ENCODE measurements around the gene CXCL8.

The CXCL8 gene

DNA sequence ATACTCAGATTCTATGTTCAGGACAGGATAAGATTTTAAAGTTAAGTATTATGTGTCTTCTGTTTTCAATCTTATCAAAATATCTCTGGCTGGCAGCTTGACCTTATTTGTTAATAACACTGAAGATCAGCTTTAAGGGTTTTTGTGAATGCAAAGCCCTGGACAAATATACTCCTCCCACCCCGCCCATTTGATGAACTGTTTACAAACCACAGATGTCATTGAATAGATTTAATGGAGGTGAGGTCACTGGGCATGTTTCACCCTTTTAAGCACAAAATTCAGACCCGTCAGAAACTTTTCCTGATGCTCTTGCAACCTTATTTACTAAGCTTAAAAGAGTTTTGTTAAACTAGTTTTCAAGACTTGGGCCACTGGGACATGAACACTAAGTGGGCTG lies 10.1 kb upstream of the CXCL8 start:
- DNase-seq (ENCODE audit: extremely low read depth, low read depth), result peak; percentile 15
- H3K4me3 ChIP-seq (replicated peaks; ENCODE audit: low read depth, low read length), result no peak overlapping the region
- TF ChIP-seq, protein P1, sequence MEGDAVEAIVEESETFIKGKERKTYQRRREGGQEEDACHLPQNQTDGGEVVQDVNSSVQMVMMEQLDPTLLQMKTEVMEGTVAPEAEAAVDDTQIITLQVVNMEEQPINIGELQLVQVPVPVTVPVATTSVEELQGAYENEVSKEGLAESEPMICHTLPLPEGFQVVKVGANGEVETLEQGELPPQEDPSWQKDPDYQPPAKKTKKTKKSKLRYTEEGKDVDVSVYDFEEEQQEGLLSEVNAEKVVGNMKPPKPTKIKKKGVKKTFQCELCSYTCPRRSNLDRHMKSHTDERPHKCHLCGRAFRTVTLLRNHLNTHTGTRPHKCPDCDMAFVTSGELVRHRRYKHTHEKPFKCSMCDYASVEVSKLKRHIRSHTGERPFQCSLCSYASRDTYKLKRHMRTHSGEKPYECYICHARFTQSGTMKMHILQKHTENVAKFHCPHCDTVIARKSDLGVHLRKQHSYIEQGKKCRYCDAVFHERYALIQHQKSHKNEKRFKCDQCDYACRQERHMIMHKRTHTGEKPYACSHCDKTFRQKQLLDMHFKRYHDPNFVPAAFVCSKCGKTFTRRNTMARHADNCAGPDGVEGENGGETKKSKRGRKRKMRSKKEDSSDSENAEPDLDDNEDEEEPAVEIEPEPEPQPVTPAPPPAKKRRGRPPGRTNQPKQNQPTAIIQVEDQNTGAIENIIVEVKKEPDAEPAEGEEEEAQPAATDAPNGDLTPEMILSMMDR (IDR thresholded peaks at IDR 0.05; ENCODE audit: low read depth, low read length, missing control alignments), result no peak

DNA sequence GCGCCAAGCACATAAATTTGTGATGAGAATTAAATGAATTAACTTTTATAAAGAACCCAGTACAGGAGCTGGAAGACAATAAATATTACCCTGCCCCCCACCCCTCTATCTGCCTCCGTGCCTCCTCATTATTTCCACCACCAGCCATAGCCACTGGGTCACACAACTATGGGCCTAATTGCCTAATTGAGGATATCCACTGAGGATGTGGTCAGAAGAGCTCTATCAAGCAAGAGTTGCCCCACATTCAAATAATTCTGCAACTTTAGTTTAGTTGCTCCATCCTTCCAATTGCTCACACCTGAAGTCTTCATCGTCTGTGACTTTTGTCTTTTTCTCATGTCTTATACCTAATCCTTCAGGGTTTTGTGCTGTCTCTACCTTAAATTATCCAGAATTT lies 9.5 kb upstream of the CXCL8 start:
- H3K4me3 ChIP-seq (replicated peaks; ENCODE audit: low read depth, low read length), result no peak overlapping the region
- DNase-seq (ENCODE audit: extremely low read depth, low read depth), result no peak
- TF ChIP-seq, protein P1 (IDR thresholded peaks at IDR 0.05; ENCODE audit: low read depth, low read length, missing control alignments), result no peak

DNA sequence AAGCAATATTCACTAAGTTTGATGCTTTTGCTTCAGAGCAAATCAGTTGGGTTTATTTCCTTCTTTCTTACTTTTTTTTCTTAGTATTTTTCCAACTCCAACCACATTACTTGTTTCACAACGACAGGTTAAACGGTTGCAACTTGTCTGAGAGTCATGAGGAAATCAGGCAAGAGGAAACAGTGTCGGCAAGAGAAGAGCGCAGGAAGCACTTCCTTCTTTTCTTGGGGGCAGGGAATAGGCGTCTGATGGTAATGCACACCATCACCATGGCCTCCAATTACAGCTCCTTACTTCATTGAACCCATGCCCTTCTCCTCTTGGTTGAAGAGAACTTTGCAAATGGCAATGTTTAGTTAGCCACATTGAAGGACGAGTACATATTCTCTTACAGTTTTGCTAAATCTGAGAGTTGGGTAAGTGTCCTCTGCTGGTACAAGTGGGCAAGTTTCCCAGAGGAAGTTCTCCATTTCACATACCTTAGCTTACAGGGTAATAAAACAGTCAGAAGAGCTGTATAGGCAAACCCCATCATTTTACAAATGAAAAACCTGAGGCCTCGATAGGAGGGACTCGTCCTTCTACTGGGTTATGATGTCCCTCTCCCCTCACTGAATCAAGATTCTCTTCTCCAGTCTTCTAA lies 8.3 kb upstream of the CXCL8 start:
- TF ChIP-seq, protein P1 (IDR thresholded peaks at IDR 0.05; ENCODE audit: low read depth, low read length, missing control alignments), result no peak
- no peak overlapping the region for H3K4me3 ChIP-seq (replicated peaks; ENCODE audit: low read depth, low read length)
- no peak for DNase-seq (ENCODE audit: extremely low read depth, low read depth)

DNA sequence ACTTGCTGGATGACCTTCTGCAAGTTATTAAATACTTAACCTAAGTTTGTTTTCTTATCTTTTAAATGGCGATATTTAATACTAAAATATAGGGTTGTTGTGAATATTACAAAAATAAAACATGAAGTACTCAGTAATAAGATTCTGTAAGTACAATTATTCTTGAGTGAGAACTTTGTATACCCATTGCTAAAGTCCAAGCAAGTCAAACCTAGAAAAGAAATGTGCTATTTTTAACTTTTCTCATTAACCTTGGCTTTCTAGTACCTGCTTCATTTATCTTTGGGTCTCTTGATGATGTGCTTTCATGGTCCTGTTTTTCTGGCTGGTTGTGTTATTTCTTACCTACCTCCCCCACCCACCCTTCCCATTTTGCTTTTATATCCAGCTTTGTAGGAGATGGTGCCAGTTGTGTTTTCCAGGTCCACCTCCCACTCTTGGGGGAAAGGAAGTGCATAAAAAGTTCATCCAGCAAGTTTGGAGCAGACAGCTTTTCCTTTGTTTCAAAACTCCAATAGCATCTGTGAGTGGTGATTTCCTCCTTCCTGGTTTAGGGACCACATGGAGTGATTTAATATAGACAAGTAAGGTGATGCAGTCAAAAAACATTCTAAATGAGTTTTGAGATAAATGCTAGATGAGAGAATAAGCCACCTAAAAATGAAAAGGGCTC lies 7.5 kb upstream of the CXCL8 start:
- TF ChIP-seq, protein P1 (IDR thresholded peaks at IDR 0.05; ENCODE audit: low read depth, low read length, missing control alignments), result no peak
- DNase-seq (ENCODE audit: extremely low read depth, low read depth), result no peak
- no peak overlapping the region for H3K4me3 ChIP-seq (replicated peaks; ENCODE audit: low read depth, low read length)

DNA sequence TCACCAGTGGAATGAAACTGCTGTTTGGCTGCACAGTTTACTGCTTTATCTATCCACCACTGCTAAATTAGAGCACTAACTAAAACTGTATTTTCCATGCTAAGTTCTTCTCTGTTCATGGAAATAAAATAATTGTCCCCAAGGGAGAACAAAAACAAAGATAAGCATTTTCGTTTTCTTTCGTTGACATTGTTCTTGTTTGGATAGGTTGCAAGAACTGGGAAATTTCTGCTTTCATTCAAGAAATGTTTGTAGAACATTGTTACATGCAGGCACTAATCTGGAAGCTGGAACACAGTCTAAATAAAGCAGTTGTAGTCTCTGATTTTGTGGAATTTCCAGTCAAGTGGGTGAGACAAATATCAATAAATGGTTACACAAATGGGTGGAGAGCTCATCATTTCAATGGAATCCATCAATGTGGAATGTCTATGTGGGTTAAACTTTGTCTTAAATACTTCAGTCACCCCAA lies 5.8 kb upstream of the CXCL8 start:
- TF ChIP-seq, protein P1 (IDR thresholded peaks at IDR 0.05; ENCODE audit: low read depth, low read length, missing control alignments), result no peak
- H3K4me3 ChIP-seq (replicated peaks; ENCODE audit: low read depth, low read length), result no peak overlapping the region
- no peak for DNase-seq (ENCODE audit: extremely low read depth, low read depth)

DNA sequence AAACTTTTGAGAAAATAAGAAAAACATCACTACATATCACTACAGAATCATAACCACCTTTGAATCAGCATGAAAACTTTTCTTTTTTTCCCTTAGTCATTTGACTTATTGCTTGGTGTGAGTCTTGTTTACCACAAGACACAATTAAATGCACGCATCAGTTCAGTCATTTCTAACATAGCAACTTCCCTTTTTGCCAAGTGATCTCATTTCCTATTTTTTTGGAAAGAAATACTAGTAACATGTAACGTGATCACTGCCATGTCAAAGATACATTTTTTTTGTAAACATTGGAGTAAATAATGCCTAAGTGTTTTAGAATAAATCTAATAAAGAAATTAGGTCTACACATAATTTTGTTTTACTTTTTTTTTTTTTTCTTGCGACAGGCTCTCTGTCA lies 5.1 kb upstream of the CXCL8 start:
- H3K4me3 ChIP-seq (replicated peaks; ENCODE audit: low read depth, low read length), result no peak overlapping the region
- TF ChIP-seq, protein P1 (IDR thresholded peaks at IDR 0.05; ENCODE audit: low read depth, low read length, missing control alignments), result no peak
- peak; percentile 26 for DNase-seq (ENCODE audit: extremely low read depth, low read depth)

Data from HFF-Myc (cell line).